ENCODE results near the gene PDHA1. TPM values are rescaled to one million over a fixed set of nuclear protein-coding genes. Genes with fewer than 3 reads are reported as not detected.

PDHA1 gene
- total RNA-seq, 2 experiments from 2014 or later, result 154 to 160 TPM

- DNase-seq (no peak), ATAC-seq (no peak)
- Mint-ChIP-seq H3K27me3 (ENCODE audit: low read depth) (peaks cover 3% of the 10 kb centered on the region), H3K36me3 (ENCODE audit: low read depth) (no peaks in the 10 kb centered on the region), H3K27ac (no peak overlapping the region), H3K4me1 (ENCODE audit: low read depth) (no peaks in the 10 kb centered on the region), H3K9me3 (ENCODE audit: insufficient read depth) (no peaks in the 10 kb centered on the region), H3K4me3 (no peak overlapping the region)
- POLR2A ChIA-PET, result no interaction called here
- CTCF ChIA-PET, result no interaction called here
These were observed 37.6 kb downstream of the PDHA1 start for GRCh38 chrX:19381326-19381725.

GRCh38 chrX:19382555-19383145 is 38.9 kb downstream of the PDHA1 start:
- peak; percentile 72 for ATAC-seq
- H3K36me3 Mint-ChIP-seq (ENCODE audit: low read depth), result no peaks in the 10 kb centered on the region
- POLR2A ChIA-PET, result interaction anchor here (0.7 kb wide), 1 partner anchor 9 kb away, joined by 3 read pairs; no protein-coding TSS in a partner anchor

GRCh38 chrX:19386679-19387078 is 43.0 kb downstream of the PDHA1 start:
- ChIA-PET POLR2A (no interaction called here), CTCF (no interaction called here)
- ATAC-seq, result no peak
- Mint-ChIP-seq H3K9me3 (ENCODE audit: insufficient read depth) (no peaks in the 10 kb centered on the region), H3K4me3 (no peak overlapping the region), H3K4me1 (ENCODE audit: low read depth) (no peaks in the 10 kb centered on the region), H3K36me3 (ENCODE audit: low read depth) (no peaks in the 10 kb centered on the region), H3K27ac (no peak overlapping the region), H3K27me3 (ENCODE audit: low read depth) (peaks cover 3% of the 10 kb centered on the region)
- no peak for DNase-seq

More at GRCh38 chrX:19382555-19383145, 38.9 kb downstream of the PDHA1 start:
- H3K4me1 Mint-ChIP-seq (ENCODE audit: low read depth), result no peaks in the 10 kb centered on the region
- DNase-seq, result peak; percentile 66
- peaks cover 3% of the 10 kb centered on the region for H3K27me3 Mint-ChIP-seq (ENCODE audit: low read depth)
- CTCF ChIA-PET, result interaction anchor here (1.0 to 1.4 kb wide), 8 partner anchors 10 to 522 kb away, joined by 3 to 5 read pairs (median 4); no protein-coding TSS in a partner anchor
- H3K4me3 Mint-ChIP-seq, result no peak overlapping the region
- H3K9me3 Mint-ChIP-seq (ENCODE audit: insufficient read depth), result no peaks in the 10 kb centered on the region
- no peak overlapping the region for H3K27ac Mint-ChIP-seq

DNA sequence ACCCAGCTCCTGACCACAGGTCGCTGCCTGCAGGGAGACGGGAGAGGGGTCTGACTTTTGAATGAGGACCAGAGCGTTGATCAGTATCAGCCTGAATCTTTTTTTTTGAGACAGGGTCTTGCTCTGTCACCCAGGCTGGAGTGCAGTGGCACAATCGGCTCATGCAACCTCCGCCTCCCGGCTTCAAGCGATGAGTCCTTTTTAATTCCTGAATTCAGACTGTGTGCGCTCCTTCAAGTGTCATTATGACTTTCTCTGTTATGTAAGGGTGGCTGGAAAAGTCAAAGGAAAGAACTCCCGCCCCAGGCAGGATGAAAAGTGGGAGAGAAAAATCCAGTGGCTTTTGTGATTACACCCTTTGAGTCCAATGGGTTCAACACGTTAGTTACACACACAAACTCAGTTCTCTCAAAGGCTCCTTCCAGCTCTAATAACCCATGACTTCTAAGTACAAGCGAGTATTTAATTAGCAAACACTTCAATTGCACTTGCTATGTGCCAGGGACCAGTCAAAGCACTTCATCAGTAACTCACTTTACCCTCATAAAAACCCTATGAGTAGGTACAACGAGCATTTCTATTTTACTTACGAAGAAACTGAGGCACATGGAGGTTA is 44.4 kb downstream of the PDHA1 start:
- no peak for ATAC-seq
- no peak overlapping the region for H3K4me3 Mint-ChIP-seq
- CTCF ChIA-PET, result no interaction called here

GRCh38 chrX:19388741-19389140 is 45.0 kb downstream of the PDHA1 start:
- Mint-ChIP-seq H3K27me3 (ENCODE audit: low read depth) (peaks cover 3% of the 10 kb centered on the region), H3K36me3 (ENCODE audit: low read depth) (no peaks in the 10 kb centered on the region), H3K27ac (no peak overlapping the region), H3K4me3 (no peak overlapping the region), H3K4me1 (ENCODE audit: low read depth) (no peaks in the 10 kb centered on the region), H3K9me3 (ENCODE audit: insufficient read depth) (no peaks in the 10 kb centered on the region)
- CTCF ChIA-PET, result no interaction called here
- no peak for ATAC-seq
- POLR2A ChIA-PET, result no interaction called here
- DNase-seq, result no peak

More for the DNA sequence above, 44.4 kb downstream of the PDHA1 start:
- POLR2A ChIA-PET, result no interaction called here
- Mint-ChIP-seq H3K27ac (no peak overlapping the region), H3K9me3 (ENCODE audit: insufficient read depth) (no peaks in the 10 kb centered on the region), H3K36me3 (ENCODE audit: low read depth) (no peaks in the 10 kb centered on the region), H3K27me3 (ENCODE audit: low read depth) (peaks cover 3% of the 10 kb centered on the region), H3K4me1 (ENCODE audit: low read depth) (no peaks in the 10 kb centered on the region)
- no peak for DNase-seq

GRCh38 chrX:19389227-19389845 is 45.6 kb downstream of the PDHA1 start:
- Mint-ChIP-seq H3K27me3 (ENCODE audit: low read depth) (no peaks in the 10 kb centered on the region), H3K27ac (no peak overlapping the region), H3K36me3 (ENCODE audit: low read depth) (no peaks in the 10 kb centered on the region), H3K9me3 (ENCODE audit: insufficient read depth) (no peaks in the 10 kb centered on the region), H3K4me3 (no peak overlapping the region), H3K4me1 (ENCODE audit: low read depth) (no peaks in the 10 kb centered on the region)
- ChIA-PET CTCF (no interaction called here), POLR2A (no interaction called here)
- DNase-seq (no peak), ATAC-seq (no peak)

- H3K4me1 Mint-ChIP-seq (ENCODE audit: low read depth), result no peaks in the 10 kb centered on the region
- peaks cover 5% of the 10 kb centered on the region for H3K27me3 Mint-ChIP-seq (ENCODE audit: low read depth)
- DNase-seq (no peak), ATAC-seq (no peak)
- H3K4me3 Mint-ChIP-seq, result no peak overlapping the region
- ChIA-PET CTCF (no interaction called here), POLR2A (no interaction called here)
- H3K27ac Mint-ChIP-seq, result no peak overlapping the region
- H3K36me3 Mint-ChIP-seq (ENCODE audit: low read depth), result no peaks in the 10 kb centered on the region
- H3K9me3 Mint-ChIP-seq (ENCODE audit: insufficient read depth), result no peaks in the 10 kb centered on the region
These were observed 48.4 kb downstream of the PDHA1 start for GRCh38 chrX:19392078-19392477.

DNA sequence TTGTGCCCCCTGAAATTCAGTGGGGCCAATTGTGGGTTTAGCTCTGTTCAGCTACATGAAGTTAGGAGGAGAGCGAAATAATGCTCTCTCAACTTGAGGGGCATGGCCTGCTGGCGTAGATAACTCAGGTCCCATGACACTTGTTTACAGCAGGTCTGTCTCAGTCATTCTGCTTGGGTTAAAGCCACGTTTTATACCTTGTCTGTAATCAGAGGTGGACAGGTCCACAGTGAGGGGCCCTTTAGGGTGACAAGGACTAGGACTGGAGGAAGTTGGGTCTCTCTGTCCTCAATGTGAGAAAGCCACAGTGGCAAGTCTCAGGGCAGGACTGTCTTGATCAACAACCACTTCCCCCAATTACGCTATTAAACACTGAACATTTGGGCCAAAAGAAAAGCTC is 49.0 kb downstream of the PDHA1 start:
- ATAC-seq, result no peak
- DNase-seq, result no peak
- Mint-ChIP-seq H3K4me1 (ENCODE audit: low read depth) (no peaks in the 10 kb centered on the region), H3K4me3 (no peak overlapping the region), H3K27me3 (ENCODE audit: low read depth) (peaks cover 5% of the 10 kb centered on the region), H3K9me3 (ENCODE audit: insufficient read depth) (no peaks in the 10 kb centered on the region), H3K27ac (no peak overlapping the region), H3K36me3 (ENCODE audit: low read depth) (no peaks in the 10 kb centered on the region)
- ChIA-PET CTCF (no interaction called here), POLR2A (no interaction called here)

- Mint-ChIP-seq H3K27ac (no peak overlapping the region), H3K4me3 (no peak overlapping the region), H3K4me1 (ENCODE audit: low read depth) (no peaks in the 10 kb centered on the region), H3K9me3 (ENCODE audit: insufficient read depth) (no peaks in the 10 kb centered on the region), H3K36me3 (ENCODE audit: low read depth) (no peaks in the 10 kb centered on the region), H3K27me3 (ENCODE audit: low read depth) (peaks cover 8% of the 10 kb centered on the region)
- DNase-seq (no peak), ATAC-seq (no peak)
- POLR2A ChIA-PET, result no interaction called here
- CTCF ChIA-PET, result no interaction called here
These were observed 60.0 kb downstream of the PDHA1 start for GRCh38 chrX:19403696-19404095.

DNA sequence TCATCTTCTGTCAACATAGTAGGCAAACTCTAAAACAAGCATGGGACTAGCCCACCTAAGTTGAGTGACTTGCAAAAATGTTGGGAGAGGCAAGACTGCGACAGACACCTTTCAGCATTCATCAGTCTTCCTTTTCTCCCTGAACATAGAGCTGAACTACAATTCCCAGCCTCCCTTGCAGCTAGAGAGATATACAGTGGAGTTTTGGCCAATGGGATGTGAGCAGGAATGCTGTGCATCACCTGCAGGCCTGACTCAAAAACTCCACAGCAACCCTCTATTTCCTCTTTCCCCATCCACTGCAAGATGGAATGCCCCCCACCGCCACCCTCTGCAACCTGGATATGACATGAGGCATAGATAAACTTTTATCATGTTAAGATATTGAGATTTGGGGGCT is 66.5 kb downstream of the PDHA1 start:
- no peak for DNase-seq
- no peak for ATAC-seq
- Mint-ChIP-seq H3K36me3 (ENCODE audit: low read depth) (no peaks in the 10 kb centered on the region), H3K27me3 (ENCODE audit: low read depth) (peaks cover 6% of the 10 kb centered on the region), H3K9me3 (ENCODE audit: insufficient read depth) (no peaks in the 10 kb centered on the region), H3K27ac (no peak overlapping the region), H3K4me1 (ENCODE audit: low read depth) (no peaks in the 10 kb centered on the region), H3K4me3 (no peak overlapping the region)
- ChIA-PET CTCF (interaction anchor here (1.4 kb wide), 1 partner anchor 27 kb away, joined by 5 read pairs; no protein-coding TSS in a partner anchor), POLR2A (no interaction called here)
